Muscle layer of colon (tissue), 2 donors: ENCODE measurements around the gene CRB1.

Source experiments
- H3K27ac ChIP-seq: one replicate; pipeline ENCODE4 v1.7.0; 2013; ENCODE audit warnings: low read depth, mild to moderate bottlenecking, low read length, moderate library complexity
- H3K27me3 ChIP-seq, 2 donors: one replicate each; pipeline ENCODE4 v1.7.0; 2013; ENCODE audit warnings: low read length in 2 of 2, mild to moderate bottlenecking in 2 of 2; ENCODE audit not compliant: insufficient read depth in 2 of 2, control insufficient read depth in 1 of 2
- H3K36me3 ChIP-seq: one replicate; pipeline ENCODE4 v1.7.0; 2013; ENCODE audit warnings: mild to moderate bottlenecking, low read length; ENCODE audit not compliant: insufficient read depth
- H3K4me1 ChIP-seq: one replicate; pipeline ENCODE4 v1.7.0; 2013; ENCODE audit warnings: mild to moderate bottlenecking, low read length; ENCODE audit not compliant: insufficient read depth
- H3K4me3 ChIP-seq, 2 donors: one replicate each; pipeline ENCODE4 v1.7.0; 2013; ENCODE audit warnings: low read length in 2 of 2, low read depth in 1 of 2, mild to moderate bottlenecking in 1 of 2, moderate library complexity in 1 of 2
- H3K9ac ChIP-seq: one replicate; pipeline ENCODE4 v1.7.0; 2013; ENCODE audit warnings: low read length
- H3K9me3 ChIP-seq: one replicate; pipeline ENCODE4 v1.7.0; 2013; ENCODE audit warnings: mild to moderate bottlenecking, low read length
- donor health status: abdominal sarcoma.
- donor health status: Adenocarcinoma of cecum.

Gene CRB1

DNA sequence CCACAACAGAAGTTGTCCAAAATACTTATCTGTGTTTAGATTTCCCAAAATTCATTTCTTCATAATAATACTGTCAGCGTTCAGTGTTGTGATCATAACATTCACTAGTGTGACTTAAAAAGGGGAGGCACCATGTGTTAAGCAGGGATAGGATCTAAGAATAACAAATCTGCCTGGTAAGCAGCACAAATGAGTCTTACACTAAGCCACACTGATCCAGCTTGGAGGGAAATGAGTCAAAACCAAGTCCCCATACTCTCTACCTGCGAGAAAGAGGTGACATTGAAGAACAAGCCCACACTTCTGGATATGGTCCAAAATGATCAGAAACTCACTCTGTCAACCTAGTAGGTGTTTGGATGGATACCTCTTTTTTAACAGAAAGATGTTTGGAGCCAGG, 145.5 kb downstream of the CRB1 start:
- H3K9me3 ChIP-seq: no peaks in the 10 kb centered on the region
- no peaks in the 10 kb centered on the region for H3K36me3 ChIP-seq
- no peak overlapping the region for H3K4me3 ChIP-seq
- no peak overlapping the region for H3K9ac ChIP-seq
- no peaks in the 10 kb centered on the region for H3K4me1 ChIP-seq
- H3K27ac ChIP-seq: no peak overlapping the region
- no peaks in the 10 kb centered on the region for H3K27me3 ChIP-seq

DNA sequence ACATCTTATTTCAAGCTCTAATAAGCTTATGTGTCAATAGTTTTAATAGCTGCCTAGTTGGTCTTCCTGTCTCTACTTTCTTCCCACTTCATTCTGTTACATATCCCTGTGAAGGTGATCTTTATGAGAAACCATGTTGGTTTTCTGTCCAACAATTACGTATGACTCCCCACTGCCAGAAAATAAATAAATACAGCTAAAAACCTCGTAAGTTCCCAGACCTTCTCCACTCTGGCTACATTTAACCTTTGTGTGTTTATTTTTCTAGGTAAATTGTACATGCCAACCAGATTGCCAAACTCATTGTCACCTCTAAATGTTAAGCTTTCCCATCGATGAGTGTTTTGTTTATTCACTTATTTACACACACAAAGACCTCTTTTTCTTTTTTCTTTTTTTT, 147.2 kb downstream of the CRB1 start:
- Histone ChIP-seq H3K4me3 (no peak overlapping the region), H3K27me3 (no peaks in the 10 kb centered on the region), H3K9me3 (no peaks in the 10 kb centered on the region), H3K4me1 (no peaks in the 10 kb centered on the region), H3K9ac (no peak overlapping the region), H3K36me3 (no peaks in the 10 kb centered on the region), H3K27ac (no peak overlapping the region)

DNA sequence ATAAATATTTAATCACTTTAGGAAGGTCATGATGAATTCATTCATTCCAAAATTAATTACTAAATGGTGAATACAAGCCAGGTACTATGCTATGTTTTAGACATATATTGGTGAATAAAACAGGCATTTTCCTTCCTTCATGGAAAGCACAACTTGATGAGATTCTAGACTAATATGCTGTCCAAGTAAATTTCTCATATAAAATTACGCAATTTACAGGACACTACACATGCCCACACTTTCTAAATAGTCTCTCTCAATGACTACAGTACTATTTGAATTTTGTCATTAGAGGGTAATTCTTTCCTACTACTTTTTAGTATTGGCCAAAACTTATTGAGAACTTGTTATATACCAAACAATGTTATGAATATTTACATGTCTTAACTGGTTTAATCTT, 150.6 kb downstream of the CRB1 start:
- Histone ChIP-seq H3K4me1 (no peaks in the 10 kb centered on the region), H3K27me3 (no peaks in the 10 kb centered on the region), H3K36me3 (no peaks in the 10 kb centered on the region), H3K9me3 (no peaks in the 10 kb centered on the region), H3K27ac (no peak overlapping the region), H3K4me3 (no peak overlapping the region), H3K9ac (no peak overlapping the region)

DNA sequence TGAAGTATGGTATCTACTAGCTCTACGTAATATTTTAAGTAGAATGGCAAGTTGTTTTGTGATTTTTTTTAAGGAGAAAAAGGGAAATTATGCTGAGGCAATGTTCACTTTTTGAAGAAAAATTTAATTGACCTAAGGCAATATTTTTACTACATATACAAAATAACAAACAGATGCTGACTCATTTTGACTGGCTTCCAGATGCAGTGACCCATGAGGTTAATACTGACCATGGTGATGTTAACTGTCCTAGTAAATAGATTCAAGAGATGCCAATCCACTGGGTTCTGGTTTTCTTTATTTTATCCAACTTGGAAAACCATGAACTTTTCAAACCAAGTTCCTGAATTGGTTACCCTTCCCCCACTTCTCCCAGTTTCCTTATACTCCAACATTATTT, 154.9 kb downstream of the CRB1 start:
- no peak overlapping the region for H3K27ac ChIP-seq
- H3K4me1 ChIP-seq: no peaks in the 10 kb centered on the region
- H3K9ac ChIP-seq: no peak overlapping the region
- H3K4me3 ChIP-seq: no peak overlapping the region
- H3K9me3 ChIP-seq: no peaks in the 10 kb centered on the region
- no peaks in the 10 kb centered on the region for H3K36me3 ChIP-seq
- H3K27me3 ChIP-seq: no peaks in the 10 kb centered on the region

DNA sequence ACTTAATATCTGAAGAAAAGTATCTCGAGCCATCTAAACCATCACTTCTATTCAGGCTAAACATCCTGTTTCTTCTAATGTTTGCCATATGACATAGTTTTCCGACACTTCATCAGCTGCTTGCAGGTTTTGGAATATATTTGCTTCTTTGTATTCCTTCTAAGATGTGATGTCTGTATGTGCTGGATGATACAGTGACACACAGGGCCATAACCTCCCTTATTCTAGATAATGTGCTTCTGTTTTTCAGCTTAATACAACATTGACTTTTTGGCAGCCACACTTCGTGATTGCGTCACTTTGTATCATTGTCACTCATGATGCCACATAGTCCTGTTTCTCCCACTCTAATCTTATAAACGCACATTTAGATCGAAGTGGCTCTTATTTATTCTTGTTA, 156.3 kb downstream of the CRB1 start:
- no peaks in the 10 kb centered on the region for H3K4me1 ChIP-seq
- H3K36me3 ChIP-seq: no peaks in the 10 kb centered on the region
- no peak overlapping the region for H3K4me3 ChIP-seq
- no peak overlapping the region for H3K27ac ChIP-seq
- H3K9me3 ChIP-seq: no peaks in the 10 kb centered on the region
- no peaks in the 10 kb centered on the region for H3K27me3 ChIP-seq
- no peak overlapping the region for H3K9ac ChIP-seq

DNA sequence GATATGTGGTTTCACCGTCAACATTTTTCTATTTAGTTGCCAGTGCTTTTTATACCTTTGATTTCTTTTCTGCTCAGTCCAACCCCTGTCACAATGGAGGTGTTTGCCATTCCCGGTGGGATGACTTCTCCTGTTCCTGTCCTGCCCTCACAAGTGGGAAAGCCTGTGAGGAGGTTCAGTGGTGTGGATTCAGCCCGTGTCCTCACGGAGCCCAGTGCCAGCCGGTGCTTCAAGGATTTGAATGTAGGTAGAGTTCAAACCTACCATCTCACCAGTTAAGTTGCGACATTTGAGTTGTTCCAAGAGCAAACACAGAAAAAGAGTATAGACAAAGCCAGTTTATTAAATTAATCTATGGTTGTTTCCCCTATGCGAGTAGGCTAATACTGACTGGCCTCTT, 161.3 kb downstream of the CRB1 start:
- H3K4me1 ChIP-seq: no peaks in the 10 kb centered on the region
- H3K9ac ChIP-seq: no peak overlapping the region
- no peak overlapping the region for H3K4me3 ChIP-seq
- no peak overlapping the region for H3K27ac ChIP-seq
- H3K9me3 ChIP-seq: no peaks in the 10 kb centered on the region
- no peaks in the 10 kb centered on the region for H3K36me3 ChIP-seq
- no peaks in the 10 kb centered on the region for H3K27me3 ChIP-seq

DNA sequence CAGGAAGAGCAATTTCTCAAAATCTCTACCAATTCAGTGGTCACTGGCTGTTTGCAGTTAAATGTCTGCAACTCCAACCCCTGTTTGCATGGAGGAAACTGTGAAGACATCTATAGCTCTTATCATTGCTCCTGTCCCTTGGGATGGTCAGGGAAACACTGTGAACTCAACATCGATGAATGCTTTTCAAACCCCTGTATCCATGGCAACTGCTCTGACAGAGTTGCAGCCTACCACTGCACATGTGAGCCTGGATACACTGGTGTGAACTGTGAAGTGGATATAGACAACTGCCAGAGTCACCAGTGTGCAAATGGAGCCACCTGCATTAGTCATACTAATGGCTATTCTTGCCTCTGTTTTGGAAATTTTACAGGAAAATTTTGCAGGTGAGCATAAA, 167.2 kb downstream of the CRB1 start:
- Histone ChIP-seq H3K27me3 (no peaks in the 10 kb centered on the region), H3K27ac (no peak overlapping the region), H3K36me3 (no peaks in the 10 kb centered on the region), H3K4me1 (no peaks in the 10 kb centered on the region), H3K4me3 (no peak overlapping the region), H3K9me3 (no peaks in the 10 kb centered on the region), H3K9ac (no peak overlapping the region)

DNA sequence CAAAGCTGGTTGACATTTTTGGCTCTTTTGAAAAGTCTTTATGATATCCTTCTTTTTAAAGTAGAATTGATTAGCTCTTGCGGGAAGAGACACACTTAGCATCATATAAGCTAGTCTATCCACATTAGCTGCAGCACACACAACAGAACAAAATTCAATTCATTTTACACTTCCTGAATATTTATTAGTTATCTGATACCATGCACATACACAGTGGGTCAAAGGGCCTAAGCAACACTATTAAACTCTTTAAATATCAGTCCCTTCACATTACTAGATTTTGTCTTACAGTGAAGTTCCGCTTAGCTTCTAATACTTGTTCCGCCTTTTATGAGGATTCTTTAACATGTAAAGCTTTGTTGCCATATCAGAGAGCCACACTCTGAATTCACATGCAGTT, 169.5 kb downstream of the CRB1 start:
- Histone ChIP-seq H3K9me3 (no peaks in the 10 kb centered on the region), H3K4me3 (no peak overlapping the region), H3K27me3 (no peaks in the 10 kb centered on the region), H3K9ac (no peak overlapping the region), H3K4me1 (no peaks in the 10 kb centered on the region), H3K27ac (no peak overlapping the region), H3K36me3 (no peaks in the 10 kb centered on the region)

DNA sequence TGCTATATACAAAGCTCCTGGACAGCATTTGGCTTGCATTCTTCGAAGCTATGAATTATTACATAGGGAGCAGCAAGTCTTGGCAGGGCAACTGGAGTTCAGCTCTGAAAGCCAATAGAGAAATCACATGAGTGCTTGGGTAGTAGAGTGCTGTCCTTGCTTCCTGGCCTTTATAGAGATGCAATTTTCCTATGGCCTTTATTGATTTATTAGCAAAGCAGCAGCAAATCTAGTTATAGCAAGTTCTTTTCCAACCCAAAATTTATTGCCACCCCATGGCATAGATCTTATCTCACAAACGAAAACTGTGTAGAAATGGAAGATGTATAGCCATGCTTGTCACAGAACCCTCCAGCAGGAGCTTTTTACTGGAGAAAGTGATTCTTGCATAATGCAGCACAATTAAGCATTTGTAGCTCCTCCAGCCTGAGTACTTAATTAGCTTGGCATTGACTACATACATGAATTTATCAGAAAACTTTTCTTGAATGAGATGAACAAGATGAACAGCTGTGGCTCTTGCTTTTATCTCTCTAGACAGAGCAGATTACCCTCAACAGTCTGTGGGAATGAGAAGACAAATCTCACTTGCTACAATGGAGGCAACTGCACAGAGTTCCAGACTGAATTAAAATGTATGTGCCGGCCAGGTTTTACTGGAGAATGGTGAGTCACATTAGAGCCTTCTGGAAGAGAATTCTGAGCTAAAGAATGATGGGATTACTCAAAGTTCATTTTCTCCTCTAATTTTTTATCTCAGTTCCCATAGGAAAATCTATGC, 170.1 kb downstream of the CRB1 start:
- Histone ChIP-seq H3K36me3 (no peaks in the 10 kb centered on the region), H3K9ac (no peak overlapping the region), H3K27ac (no peak overlapping the region), H3K9me3 (no peaks in the 10 kb centered on the region), H3K27me3 (no peaks in the 10 kb centered on the region), H3K4me3 (no peak overlapping the region), H3K4me1 (no peaks in the 10 kb centered on the region)

DNA sequence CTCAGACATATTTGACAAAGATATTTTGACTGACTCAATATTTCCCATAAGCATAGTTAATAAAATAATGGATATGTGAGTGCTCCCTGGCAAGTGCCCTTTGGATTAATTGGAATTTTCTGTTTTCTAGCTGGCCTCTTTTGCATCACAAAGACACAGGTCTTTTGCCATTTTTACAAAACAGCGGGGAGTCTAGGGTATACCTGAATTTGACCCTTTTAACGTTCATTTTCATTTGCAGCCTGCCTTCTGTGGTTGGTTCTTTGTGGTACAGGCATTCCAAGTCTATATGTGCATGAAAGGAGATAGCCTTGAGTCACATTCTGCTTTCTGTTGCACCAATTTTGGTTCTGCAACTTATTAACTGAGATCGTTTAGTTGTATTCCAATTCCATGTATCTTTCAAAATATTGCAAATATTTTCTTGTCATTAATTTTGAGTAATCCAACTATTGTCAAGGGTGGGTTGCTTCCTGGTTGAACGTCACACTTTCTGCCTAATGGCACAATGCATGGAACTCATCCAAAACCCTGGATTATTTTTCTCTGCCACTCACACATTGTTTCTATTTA, 171.7 kb downstream of the CRB1 start:
- no peaks in the 10 kb centered on the region for H3K4me1 ChIP-seq
- H3K27ac ChIP-seq: no peak overlapping the region
- H3K27me3 ChIP-seq: no peaks in the 10 kb centered on the region
- no peaks in the 10 kb centered on the region for H3K36me3 ChIP-seq
- H3K4me3 ChIP-seq: no peak overlapping the region
- H3K9me3 ChIP-seq: no peaks in the 10 kb centered on the region
- no peak overlapping the region for H3K9ac ChIP-seq

DNA sequence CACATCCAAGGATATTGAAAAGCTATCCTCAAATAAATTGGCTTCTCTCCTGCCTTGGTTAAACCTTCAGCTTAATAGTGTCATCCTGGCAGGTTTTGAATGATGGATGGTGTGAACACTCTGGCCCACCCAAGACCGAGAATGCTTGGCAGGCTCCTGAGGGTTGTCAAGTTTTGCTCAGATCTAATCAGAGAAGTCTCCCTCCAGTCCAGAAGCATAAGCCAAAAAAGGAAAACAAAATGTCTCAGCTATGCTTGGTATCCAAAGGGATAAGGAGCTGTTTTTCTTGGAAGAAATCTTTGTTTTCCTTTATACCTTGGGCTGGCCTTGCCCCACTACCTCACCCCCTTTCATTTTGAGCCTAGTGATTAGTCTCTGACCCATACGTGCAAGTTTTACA, 172.7 kb downstream of the CRB1 start:
- no peaks in the 10 kb centered on the region for H3K27me3 ChIP-seq

DNA sequence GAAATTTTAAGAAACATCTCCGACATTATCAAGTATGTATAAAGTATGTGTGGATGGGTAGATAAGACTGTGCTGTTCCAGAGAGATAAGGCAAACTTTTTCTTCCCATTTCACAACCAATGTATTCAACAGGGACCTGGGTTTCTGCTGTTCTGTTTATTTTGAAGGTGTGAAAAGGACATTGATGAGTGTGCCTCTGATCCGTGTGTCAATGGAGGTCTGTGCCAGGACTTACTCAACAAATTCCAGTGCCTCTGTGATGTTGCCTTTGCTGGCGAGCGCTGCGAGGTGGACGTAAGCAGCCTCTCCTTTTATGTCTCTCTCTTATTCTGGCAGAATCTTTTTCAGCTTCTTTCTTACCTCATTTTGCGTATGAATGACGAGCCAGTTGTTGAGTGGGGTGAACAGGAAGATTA, 174.0 kb downstream of the CRB1 start:
- no peak overlapping the region for H3K27ac ChIP-seq
- no peak overlapping the region for H3K9ac ChIP-seq
- H3K9me3 ChIP-seq: no peaks in the 10 kb centered on the region
- no peaks in the 10 kb centered on the region for H3K27me3 ChIP-seq
- no peaks in the 10 kb centered on the region for H3K4me1 ChIP-seq
- no peaks in the 10 kb centered on the region for H3K36me3 ChIP-seq
- no peak overlapping the region for H3K4me3 ChIP-seq

More for the DNA sequence above, 172.7 kb downstream of the CRB1 start:
- Histone ChIP-seq H3K4me1 (no peaks in the 10 kb centered on the region), H3K36me3 (no peaks in the 10 kb centered on the region), H3K27ac (no peak overlapping the region), H3K4me3 (no peak overlapping the region), H3K9me3 (no peaks in the 10 kb centered on the region), H3K9ac (no peak overlapping the region)
